ENCODE measurements around the gene TMEM190. TPM values are rescaled to one million over a fixed set of nuclear protein-coding genes. Genes with fewer than 3 reads are reported as not detected.

TMEM190 gene
- total RNA-seq, 1 donor from 2014 or later = not detected

- H3K36me3 ChIP-seq = peaks cover 6% of the 10 kb centered on the region
Measured at GRCh38 chr19:55345101-55345817, 31.4 kb upstream of the TMEM190 start.

GRCh38 chr19:55345818-55346724 is 30.6 kb upstream of the TMEM190 start:
- intact Hi-C loops (cut with DNase I) = no loop called here
- peaks cover 6% of the 10 kb centered on the region for H3K36me3 ChIP-seq
- H3K4me3 ChIP-seq = no peak overlapping the region
- H3K9me3 ChIP-seq = no peaks in the 10 kb centered on the region
- DNase-seq (no peak), ATAC-seq (no peak)
- no peak for TF ChIP-seq CTCF (IDR thresholded peaks at IDR 0.05)
- H3K27me3 ChIP-seq = peaks cover 7% of the 10 kb centered on the region
- no peaks in the 10 kb centered on the region for H3K4me1 ChIP-seq
- no peak overlapping the region for H3K27ac ChIP-seq

More at GRCh38 chr19:55345101-55345817, 31.4 kb upstream of the TMEM190 start:
- Histone ChIP-seq H3K9me3 (no peaks in the 10 kb centered on the region), H3K4me3 (no peak overlapping the region), H3K27ac (no peak overlapping the region), H3K4me1 (peaks cover 4% of the 10 kb centered on the region), H3K27me3 (no peaks in the 10 kb centered on the region)
- ATAC-seq = no peak
- no peak for DNase-seq
- no peak for TF ChIP-seq CTCF (IDR thresholded peaks at IDR 0.05)
- intact Hi-C loops (cut with DNase I) = no loop called here

- Histone ChIP-seq H3K9me3 (no peaks in the 10 kb centered on the region), H3K27me3 (peaks cover 14% of the 10 kb centered on the region), H3K4me3 (no peak overlapping the region), H3K36me3 (peaks cover 6% of the 10 kb centered on the region), H3K27ac (no peak overlapping the region), H3K4me1 (no peaks in the 10 kb centered on the region)
- intact Hi-C loops (cut with DNase I) = no loop called here
- ATAC-seq (no peak), DNase-seq (no peak)
- no peak for TF ChIP-seq CTCF (IDR thresholded peaks at IDR 0.05)
Measured at GRCh38 chr19:55346725-55347441, 29.7 kb upstream of the TMEM190 start.

- Histone ChIP-seq H3K4me3 (no peak overlapping the region), H3K27ac (no peak overlapping the region), H3K27me3 (peaks cover 20% of the 10 kb centered on the region), H3K36me3 (peaks cover 6% of the 10 kb centered on the region), H3K4me1 (no peaks in the 10 kb centered on the region), H3K9me3 (no peaks in the 10 kb centered on the region)
- no peak for TF ChIP-seq CTCF (IDR thresholded peaks at IDR 0.05)
- ATAC-seq (no peak), DNase-seq (no peak)
- intact Hi-C loops (cut with DNase I) = no loop called here
Measured at GRCh38 chr19:55347442-55348009, 29.1 kb upstream of the TMEM190 start.

- DNase-seq = peak; percentile 76
Measured at GRCh38 chr19:55348317-55349034, 28.1 kb upstream of the TMEM190 start.

More at GRCh38 chr19:55348317-55349034, 28.1 kb upstream of the TMEM190 start:
- intact Hi-C loops (cut with DNase I) = no loop called here
- peaks cover 5% of the 10 kb centered on the region for H3K36me3 ChIP-seq
- no peaks in the 10 kb centered on the region for H3K9me3 ChIP-seq
- H3K4me3 ChIP-seq = no peak overlapping the region
- peaks cover 5% of the 10 kb centered on the region for H3K4me1 ChIP-seq
- no peak overlapping the region for H3K27ac ChIP-seq
- ATAC-seq = peak; percentile 39
- no peak for TF ChIP-seq CTCF (IDR thresholded peaks at IDR 0.05)
- peaks cover 30% of the 10 kb centered on the region for H3K27me3 ChIP-seq

All from upper lobe of right lung (tissue), 1 donor.